ENCODE data around the gene FAM227B. TPM values are rescaled to one million over a fixed set of nuclear protein-coding genes. Genes with fewer than 3 reads are reported as not detected.

FAM227B gene
- total and polyA plus RNA-seq, 3 donors from 2014 or later, result 19.0 to 36.4 (median 28.3) TPM

DNA sequence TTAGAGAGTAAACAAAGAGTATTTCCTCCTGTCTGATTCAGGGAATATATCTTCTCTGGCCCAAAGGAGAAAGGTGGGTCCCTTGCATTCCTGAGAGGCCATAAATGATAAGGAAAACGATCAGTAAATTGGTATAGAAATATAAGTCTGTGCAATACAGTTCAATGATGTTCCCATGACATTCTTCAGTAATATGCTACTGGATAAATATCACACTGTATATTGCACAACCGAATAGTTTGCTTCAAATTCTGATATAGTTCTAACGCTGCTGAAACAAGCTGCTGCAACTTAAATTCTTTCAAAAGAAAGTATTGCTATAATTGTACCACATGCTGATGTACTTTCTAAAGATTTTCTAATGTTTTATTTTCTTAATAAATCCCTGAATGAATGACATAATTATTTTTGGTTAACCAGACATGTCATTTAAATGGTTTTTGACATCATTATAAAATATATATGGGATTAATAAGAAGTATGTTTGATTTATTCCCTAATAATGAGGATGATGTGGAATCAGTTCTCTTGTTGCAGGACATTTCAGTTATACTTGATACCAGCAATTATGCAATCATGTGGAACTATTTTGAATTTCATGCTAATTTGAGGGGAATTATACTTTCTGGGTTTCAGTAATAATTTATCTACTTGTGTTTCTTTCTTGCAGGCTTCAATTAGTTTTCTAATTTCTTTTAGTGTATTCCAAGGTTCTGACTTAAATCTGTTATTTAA, 152.7 kb downstream of the FAM227B start:
- no peak overlapping the region for H3K27ac ChIP-seq
- H3K4me1 ChIP-seq, result no peaks in the 10 kb centered on the region
- H3K27me3 ChIP-seq, result no peaks in the 10 kb centered on the region
- H3K4me3 ChIP-seq, result no peak overlapping the region
- intact Hi-C loops (cut with DNase I; ENCODE audit: low total_unique reads), result no loop called here
- H3K9me3 ChIP-seq, result no peaks in the 10 kb centered on the region
- TF ChIP-seq POLR2A (IDR thresholded peaks at IDR 0.05), result no peak
- TF ChIP-seq, protein P1, sequence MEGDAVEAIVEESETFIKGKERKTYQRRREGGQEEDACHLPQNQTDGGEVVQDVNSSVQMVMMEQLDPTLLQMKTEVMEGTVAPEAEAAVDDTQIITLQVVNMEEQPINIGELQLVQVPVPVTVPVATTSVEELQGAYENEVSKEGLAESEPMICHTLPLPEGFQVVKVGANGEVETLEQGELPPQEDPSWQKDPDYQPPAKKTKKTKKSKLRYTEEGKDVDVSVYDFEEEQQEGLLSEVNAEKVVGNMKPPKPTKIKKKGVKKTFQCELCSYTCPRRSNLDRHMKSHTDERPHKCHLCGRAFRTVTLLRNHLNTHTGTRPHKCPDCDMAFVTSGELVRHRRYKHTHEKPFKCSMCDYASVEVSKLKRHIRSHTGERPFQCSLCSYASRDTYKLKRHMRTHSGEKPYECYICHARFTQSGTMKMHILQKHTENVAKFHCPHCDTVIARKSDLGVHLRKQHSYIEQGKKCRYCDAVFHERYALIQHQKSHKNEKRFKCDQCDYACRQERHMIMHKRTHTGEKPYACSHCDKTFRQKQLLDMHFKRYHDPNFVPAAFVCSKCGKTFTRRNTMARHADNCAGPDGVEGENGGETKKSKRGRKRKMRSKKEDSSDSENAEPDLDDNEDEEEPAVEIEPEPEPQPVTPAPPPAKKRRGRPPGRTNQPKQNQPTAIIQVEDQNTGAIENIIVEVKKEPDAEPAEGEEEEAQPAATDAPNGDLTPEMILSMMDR (IDR thresholded peaks at IDR 0.05), result no peak
- DNase-seq, result no peak
- no peaks in the 10 kb centered on the region for H3K36me3 ChIP-seq (ENCODE audit: low read depth, missing control alignments)
- WGBS, 2 donors, result 80 to 82% methylated on average over 3 of the region's 3 CpGs

DNA sequence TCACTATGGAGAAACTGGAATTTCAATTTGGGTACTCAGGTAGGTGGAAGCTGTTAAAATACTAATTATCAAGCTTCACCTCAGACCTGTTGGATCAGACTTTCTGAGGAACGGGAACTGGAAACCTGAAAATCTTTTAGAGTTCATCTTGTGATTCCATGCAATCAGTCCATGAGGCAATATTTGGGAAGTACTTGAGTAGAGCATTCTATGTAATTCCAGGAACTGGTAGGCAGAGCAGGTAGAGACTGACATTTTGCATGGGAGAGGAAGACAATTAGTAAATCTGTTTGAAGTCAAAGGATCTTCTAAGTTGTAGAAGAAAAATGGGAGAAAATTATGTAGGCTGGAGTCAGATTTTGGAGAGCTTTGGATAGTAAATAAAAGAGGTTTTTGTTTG, 154.5 kb downstream of the FAM227B start:
- TF ChIP-seq, protein P1 (IDR thresholded peaks at IDR 0.05), result no peak
- intact Hi-C loops (cut with DNase I; ENCODE audit: low total_unique reads), result no loop called here
- H3K9me3 ChIP-seq, result no peaks in the 10 kb centered on the region
- WGBS, 2 donors, result 88 to 94% methylated on average over 1 of the region's 1 CpG
- no peaks in the 10 kb centered on the region for H3K36me3 ChIP-seq (ENCODE audit: low read depth, missing control alignments)
- peak overlapping the region in 1 of 2 donors; percentile 3 for H3K27ac ChIP-seq
- no peaks in the 10 kb centered on the region for H3K27me3 ChIP-seq
- H3K4me1 ChIP-seq, result no peaks in the 10 kb centered on the region
- no peak overlapping the region for H3K4me3 ChIP-seq
- DNase-seq, result no peak

DNA sequence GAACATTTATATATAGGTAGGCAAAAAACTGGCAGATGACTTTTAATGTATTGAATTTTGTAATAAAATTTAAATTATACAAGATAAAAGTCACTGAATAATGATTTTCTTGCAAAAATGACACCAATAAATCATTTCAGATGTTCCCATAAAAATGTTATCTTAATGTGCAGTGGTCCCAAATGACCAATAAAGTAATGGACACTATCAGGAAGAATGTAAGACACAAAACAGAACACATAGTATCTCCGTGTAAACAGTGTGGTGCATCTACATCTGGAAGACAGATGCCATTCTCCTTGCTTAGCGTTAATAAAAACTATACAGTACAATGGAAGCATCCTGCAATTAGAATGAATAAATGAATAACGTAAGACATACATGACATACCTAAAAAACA, 156.1 kb downstream of the FAM227B start:
- H3K4me1 ChIP-seq, result no peaks in the 10 kb centered on the region
- H3K27me3 ChIP-seq, result no peaks in the 10 kb centered on the region
- H3K9me3 ChIP-seq, result no peaks in the 10 kb centered on the region
- no peaks in the 10 kb centered on the region for H3K36me3 ChIP-seq (ENCODE audit: low read depth, missing control alignments)
- TF ChIP-seq POLR2A (IDR thresholded peaks at IDR 0.05), result no peak
- TF ChIP-seq, protein P1 (IDR thresholded peaks at IDR 0.05), result no peak
- intact Hi-C loops (cut with DNase I; ENCODE audit: low total_unique reads), result no loop called here
- WGBS, 2 donors, result 67 to 87% methylated on average over 3 of the region's 3 CpGs
- H3K4me3 ChIP-seq, result no peak overlapping the region
- no peak for DNase-seq
- H3K27ac ChIP-seq, result no peak overlapping the region

DNA sequence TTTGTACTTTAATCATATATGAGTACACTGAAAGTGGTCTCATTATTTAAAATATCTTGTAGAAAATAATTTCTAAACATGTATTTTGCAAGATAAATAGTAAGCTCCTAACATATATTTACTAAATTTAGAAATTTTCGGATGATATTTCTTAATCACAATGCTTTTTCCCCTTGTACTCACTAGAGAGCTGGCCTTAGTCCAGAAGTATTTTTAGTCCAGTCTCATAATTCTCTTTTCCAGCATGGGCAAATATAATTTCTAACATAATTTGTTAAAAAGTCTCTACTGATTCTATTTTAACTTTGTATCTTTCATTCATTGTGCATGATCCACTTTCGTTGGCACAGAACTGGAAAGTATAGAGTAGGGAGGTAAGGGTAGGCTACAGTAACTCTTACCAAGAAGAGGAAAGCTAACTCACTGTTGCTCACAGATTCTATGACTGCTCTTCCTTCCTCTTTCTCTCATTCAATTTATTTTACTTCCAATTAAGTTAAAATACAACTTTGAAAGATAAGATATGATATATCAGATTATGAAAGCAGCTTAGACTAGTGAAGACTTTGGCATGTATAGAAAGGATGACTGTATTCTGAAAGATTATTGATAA, 158.3 kb downstream of the FAM227B start:
- Histone ChIP-seq H3K4me1 (no peaks in the 10 kb centered on the region), H3K4me3 (no peak overlapping the region), H3K27me3 (no peaks in the 10 kb centered on the region), H3K27ac (no peak overlapping the region), H3K9me3 (no peaks in the 10 kb centered on the region), H3K36me3 (ENCODE audit: low read depth, missing control alignments) (no peaks in the 10 kb centered on the region)
- intact Hi-C loops (cut with DNase I; ENCODE audit: low total_unique reads), result no loop called here
- TF ChIP-seq, protein P1 (IDR thresholded peaks at IDR 0.05), result no peak
- TF ChIP-seq POLR2A (IDR thresholded peaks at IDR 0.05), result no peak
- no peak for DNase-seq
- 26 to 35% methylated on average over 2 of the region's 2 CpGs for WGBS, 2 donors

Measured in testis (tissue), 3 donors.